Measurements from ENCODE around the gene KRTCAP2. TPM values are rescaled to one million over a fixed set of nuclear protein-coding genes. Genes with fewer than 3 reads are reported as not detected.
"Not testable (repeated sequence)": the region's sequence is repeated elsewhere in the genome, so short reads cannot be mapped to it uniquely, and the experiment has no call there.

KRTCAP2 gene
- total and polyA plus RNA-seq, 9 donors: 70.4 to 89.5 (median 87.3) TPM

GRCh38 chr1:155193275-155193990 lies 20.3 kb upstream of the KRTCAP2 start:
- peak; percentile 93 for DNase-seq
- Histone ChIP-seq H3K27me3 (ENCODE audit: control insufficient read depth, insufficient read depth, low read length) (no peaks in the 10 kb centered on the region), H3K4me1 (ENCODE audit: control insufficient read depth, insufficient read depth, low read length) (peaks cover 23% of the 10 kb centered on the region), H3K27ac (ENCODE audit: low read length) (peak overlapping the region; percentile 98), H3K9me3 (replicated peaks; ENCODE audit: control insufficient read depth, low read depth, low read length) (no peaks in the 10 kb centered on the region), H3K36me3 (ENCODE audit: control insufficient read depth, insufficient read depth, low read length) (peaks cover 26% of the 10 kb centered on the region), H3K4me3 (ENCODE audit: low read length) (peak overlapping the region; percentile 58)
- WGBS (ENCODE audit: insufficient coverage): under 1% methylated on average over 24 of the region's 38 CpGs

- 50% methylated on average over 2 of the region's 20 CpGs for WGBS (ENCODE audit: insufficient coverage)
- Histone ChIP-seq H3K27ac (ENCODE audit: low read length) (peak overlapping the region; percentile 98), H3K36me3 (ENCODE audit: control insufficient read depth, insufficient read depth, low read length) (peaks cover 18% of the 10 kb centered on the region), H3K4me3 (ENCODE audit: low read length) (no peak overlapping the region), H3K27me3 (ENCODE audit: control insufficient read depth, insufficient read depth, low read length) (no peaks in the 10 kb centered on the region), H3K9me3 (replicated peaks; ENCODE audit: control insufficient read depth, low read depth, low read length) (no peaks in the 10 kb centered on the region), H3K4me1 (ENCODE audit: control insufficient read depth, insufficient read depth, low read length) (peaks cover 23% of the 10 kb centered on the region)
- peak; percentile 53 for DNase-seq
Observed at GRCh38 chr1:155192346-155193274, 19.5 kb upstream of the KRTCAP2 start.

- Histone ChIP-seq H3K4me3 (ENCODE audit: low read length) (no peak overlapping the region), H3K27ac (ENCODE audit: low read length) (no peak overlapping the region), H3K9me3 (replicated peaks; ENCODE audit: control insufficient read depth, low read depth, low read length) (no peaks in the 10 kb centered on the region), H3K4me1 (ENCODE audit: control insufficient read depth, insufficient read depth, low read length) (peaks cover 23% of the 10 kb centered on the region), H3K36me3 (ENCODE audit: control insufficient read depth, insufficient read depth, low read length) (peaks cover 11% of the 10 kb centered on the region), H3K27me3 (ENCODE audit: control insufficient read depth, insufficient read depth, low read length) (no peaks in the 10 kb centered on the region)
- no peak for DNase-seq
- WGBS (ENCODE audit: insufficient coverage): 91% methylated on average over 15 of the region's 17 CpGs
Observed at GRCh38 chr1:155191904-155192303, 18.8 kb upstream of the KRTCAP2 start.

- not testable (repeated sequence) for H3K27ac ChIP-seq (ENCODE audit: low read length)
Observed at GRCh38 chr1:155189926-155190325, 16.8 kb upstream of the KRTCAP2 start.

GRCh38 chr1:155188268-155188667 lies 15.2 kb upstream of the KRTCAP2 start:
- H3K4me1 ChIP-seq (ENCODE audit: control insufficient read depth, insufficient read depth, low read length): peaks cover 32% of the 10 kb centered on the region

More at GRCh38 chr1:155189926-155190325, 16.8 kb upstream of the KRTCAP2 start:
- not testable (repeated sequence) for H3K9me3 ChIP-seq (replicated peaks; ENCODE audit: control insufficient read depth, low read depth, low read length); DNase-seq; H3K36me3 ChIP-seq (ENCODE audit: control insufficient read depth, insufficient read depth, low read length); H3K27me3 ChIP-seq (ENCODE audit: control insufficient read depth, insufficient read depth, low read length); H3K4me3 ChIP-seq (ENCODE audit: low read length)
- H3K4me1 ChIP-seq (ENCODE audit: control insufficient read depth, insufficient read depth, low read length): peaks cover 30% of the 10 kb centered on the region
- 93% methylated on average over 12 of the region's 45 CpGs for WGBS (ENCODE audit: insufficient coverage)

GRCh38 chr1:155187456-155187891 lies 14.4 kb upstream of the KRTCAP2 start:
- no peaks in the 10 kb centered on the region for H3K27me3 ChIP-seq (ENCODE audit: control insufficient read depth, insufficient read depth, low read length)
- no peaks in the 10 kb centered on the region for H3K9me3 ChIP-seq (replicated peaks; ENCODE audit: control insufficient read depth, low read depth, low read length)
- DNase-seq: no peak
- H3K4me3 ChIP-seq (ENCODE audit: low read length): no peak overlapping the region
- 66% methylated on average over 16 of the region's 16 CpGs for WGBS (ENCODE audit: insufficient coverage)
- peaks cover 28% of the 10 kb centered on the region for H3K4me1 ChIP-seq (ENCODE audit: control insufficient read depth, insufficient read depth, low read length)
- H3K36me3 ChIP-seq (ENCODE audit: control insufficient read depth, insufficient read depth, low read length): no peaks in the 10 kb centered on the region
- H3K27ac ChIP-seq (ENCODE audit: low read length): no peak overlapping the region

More at GRCh38 chr1:155188268-155188667, 15.2 kb upstream of the KRTCAP2 start:
- Histone ChIP-seq H3K27ac (ENCODE audit: low read length) (no peak overlapping the region), H3K36me3 (ENCODE audit: control insufficient read depth, insufficient read depth, low read length) (no peaks in the 10 kb centered on the region), H3K4me3 (ENCODE audit: low read length) (no peak overlapping the region), H3K9me3 (replicated peaks; ENCODE audit: control insufficient read depth, low read depth, low read length) (no peaks in the 10 kb centered on the region), H3K27me3 (ENCODE audit: control insufficient read depth, insufficient read depth, low read length) (no peaks in the 10 kb centered on the region)
- DNase-seq: no peak
- 85% methylated on average over 12 of the region's 14 CpGs for WGBS (ENCODE audit: insufficient coverage)

GRCh38 chr1:155186794-155187455 lies 13.8 kb upstream of the KRTCAP2 start:
- H3K9me3 ChIP-seq (replicated peaks; ENCODE audit: control insufficient read depth, low read depth, low read length): no peaks in the 10 kb centered on the region
- H3K36me3 ChIP-seq (ENCODE audit: control insufficient read depth, insufficient read depth, low read length): no peaks in the 10 kb centered on the region
- H3K27ac ChIP-seq (ENCODE audit: low read length): no peak overlapping the region
- peaks cover 28% of the 10 kb centered on the region for H3K4me1 ChIP-seq (ENCODE audit: control insufficient read depth, insufficient read depth, low read length)
- 71% methylated on average over 14 of the region's 14 CpGs for WGBS (ENCODE audit: insufficient coverage)
- H3K27me3 ChIP-seq (ENCODE audit: control insufficient read depth, insufficient read depth, low read length): no peaks in the 10 kb centered on the region
- no peak overlapping the region for H3K4me3 ChIP-seq (ENCODE audit: low read length)
- no peak for DNase-seq

- Histone ChIP-seq H3K27ac (ENCODE audit: low read length) (peak overlapping the region; percentile 93), H3K4me1 (ENCODE audit: control insufficient read depth, insufficient read depth, low read length) (peaks cover 28% of the 10 kb centered on the region), H3K4me3 (ENCODE audit: low read length) (no peak overlapping the region), H3K27me3 (ENCODE audit: control insufficient read depth, insufficient read depth, low read length) (no peaks in the 10 kb centered on the region), H3K9me3 (replicated peaks; ENCODE audit: control insufficient read depth, low read depth, low read length) (no peaks in the 10 kb centered on the region), H3K36me3 (ENCODE audit: control insufficient read depth, insufficient read depth, low read length) (no peaks in the 10 kb centered on the region)
- no peak for DNase-seq
- 86% methylated on average over 4 of the region's 8 CpGs for WGBS (ENCODE audit: insufficient coverage)
Observed at GRCh38 chr1:155186067-155186793, 13.1 kb upstream of the KRTCAP2 start.

- no peaks in the 10 kb centered on the region for H3K27me3 ChIP-seq (ENCODE audit: control insufficient read depth, insufficient read depth, low read length)
- peaks cover 28% of the 10 kb centered on the region for H3K4me1 ChIP-seq (ENCODE audit: control insufficient read depth, insufficient read depth, low read length)
- H3K9me3 ChIP-seq (replicated peaks; ENCODE audit: control insufficient read depth, low read depth, low read length): no peaks in the 10 kb centered on the region
- DNase-seq: no peak
- no peaks in the 10 kb centered on the region for H3K36me3 ChIP-seq (ENCODE audit: control insufficient read depth, insufficient read depth, low read length)
- WGBS (ENCODE audit: insufficient coverage): 47% methylated on average over 6 of the region's 6 CpGs
- H3K4me3 ChIP-seq (ENCODE audit: low read length): no peak overlapping the region
- peak overlapping the region; percentile 93 for H3K27ac ChIP-seq (ENCODE audit: low read length)
Observed at GRCh38 chr1:155185783-155186066, 12.6 kb upstream of the KRTCAP2 start.

Data from muscle of leg (tissue), 11 donors.